Measurements from ENCODE around the gene OR56B4. TPM values are rescaled to one million over a fixed set of nuclear protein-coding genes. Genes with fewer than 3 reads are reported as not detected.

Gene OR56B4
- total and polyA plus RNA-seq, 2 of the 13 experiments (the other 11 are each of a cell fraction or from before 2014, with no cell fraction given): not detected

DNA sequence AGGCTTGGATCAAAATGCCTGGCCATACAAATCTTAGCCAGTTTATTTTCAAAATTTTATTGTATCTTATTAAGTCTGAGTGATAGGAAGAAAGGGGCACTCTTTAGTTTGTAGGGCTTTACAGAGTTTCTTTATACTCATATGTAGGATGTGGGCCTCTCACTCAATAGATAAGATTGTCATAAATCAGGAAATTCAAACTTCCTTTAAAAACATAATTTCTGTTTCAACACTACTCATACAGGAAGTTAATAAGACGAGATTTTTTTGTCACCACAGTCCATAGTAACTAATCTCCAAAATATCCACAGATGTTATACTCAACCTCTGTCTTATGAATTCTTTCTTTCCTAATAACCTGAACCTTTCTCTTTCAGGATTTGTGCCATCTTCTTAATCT, 13.3 kb upstream of the OR56B4 start:
- no peak overlapping the region for H3K4me3 ChIP-seq (replicated peaks in 1 of 3; ENCODE audit: insufficient read depth in 1 of 3, low read depth in 2 of 3, low read length in 3 of 3)
- H2AFZ ChIP-seq (ENCODE audit: low read length): no peak overlapping the region
- H3K27ac ChIP-seq (ENCODE audit: extremely low read length, insufficient read depth, low read length): no peak overlapping the region
- no peaks in the 10 kb centered on the region; a peak in 1 of 5 replicates for H3K27me3 ChIP-seq (ENCODE audit: control insufficient read depth in 1 of 2, insufficient read depth in 2 of 2, low read length in 2 of 2)
- DNase-seq (ENCODE audit: low spot score) (no peak), FAIRE-seq (no peak), ATAC-seq (no peak)
- in situ Hi-C loops (cut with HindIII; ENCODE audit: extremely low pct_ligation_motif_present, low pct_unique_long_range_greater_than_20kb): no loop called here
- POLR2A ChIA-PET: no interaction called here
- no peaks in the 10 kb centered on the region for H3K36me3 ChIP-seq (replicated peaks in 1 of 2; ENCODE audit: control insufficient read depth in 1 of 2, insufficient read depth in 2 of 2, low read length in 2 of 2)
- WGBS (ENCODE audit: low lambda C conversion rate): 0% methylated on average over 1 of the region's 1 CpG
- CTCF ChIA-PET (ENCODE audit: low intra/inter-chr PET ratio, low total read pairs): no interaction called here
- BruUV-seq (replicated peaks): no TSS peak
- intact Hi-C loops (cut with micrococcal nuclease; ENCODE audit: unreplicated experiment): no loop called here
- H3K4me2 ChIP-seq (ENCODE audit: low read depth, low read length): no peak overlapping the region
- H3K9ac ChIP-seq (ENCODE audit: insufficient read depth, low read depth, low read length): no peak overlapping the region
- H3K9me3 ChIP-seq (ENCODE audit: low read length): no peaks in the 10 kb centered on the region
- TF ChIP-seq ZFY (CRISPR knock-in tag; IDR thresholded peaks at IDR 0.05) (no peak), CEBPB (IDR thresholded peaks at IDR 0.05; ENCODE audit: borderline replicate concordance, low read depth, low read length) (no peak), ZNF788 (CRISPR knock-in tag; IDR thresholded peaks at IDR 0.05; ENCODE audit: borderline replicate concordance) (no peak), ZNF75D (CRISPR knock-in tag; IDR thresholded peaks at IDR 0.05; ENCODE audit: borderline replicate concordance) (no peak), GZF1 (CRISPR knock-in tag; IDR thresholded peaks at IDR 0.05) (no peak), ZNF20 (CRISPR knock-in tag; IDR thresholded peaks at IDR 0.05) (no peak), RBAK (CRISPR knock-in tag; IDR thresholded peaks at IDR 0.05) (no peak), ZFP41 (CRISPR knock-in tag; IDR thresholded peaks at IDR 0.05; ENCODE audit: borderline replicate concordance) (no peak), HNF4G (IDR thresholded peaks at IDR 0.05; ENCODE audit: borderline replicate concordance, low read depth, low read length) (no peak), HNF4G (CRISPR knock-in tag; IDR thresholded peaks at IDR 0.05; ENCODE audit: borderline replicate concordance, low read depth) (no peak), GFI1 (CRISPR knock-in tag; IDR thresholded peaks at IDR 0.05; ENCODE audit: borderline replicate concordance) (no peak), ZNF550 (CRISPR knock-in tag; IDR thresholded peaks at IDR 0.05; ENCODE audit: borderline replicate concordance) (no peak)
- TF ChIP-seq, protein P1, sequence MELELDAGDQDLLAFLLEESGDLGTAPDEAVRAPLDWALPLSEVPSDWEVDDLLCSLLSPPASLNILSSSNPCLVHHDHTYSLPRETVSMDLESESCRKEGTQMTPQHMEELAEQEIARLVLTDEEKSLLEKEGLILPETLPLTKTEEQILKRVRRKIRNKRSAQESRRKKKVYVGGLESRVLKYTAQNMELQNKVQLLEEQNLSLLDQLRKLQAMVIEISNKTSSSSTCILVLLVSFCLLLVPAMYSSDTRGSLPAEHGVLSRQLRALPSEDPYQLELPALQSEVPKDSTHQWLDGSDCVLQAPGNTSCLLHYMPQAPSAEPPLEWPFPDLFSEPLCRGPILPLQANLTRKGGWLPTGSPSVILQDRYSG (CRISPR knock-in tag; IDR thresholded peaks at IDR 0.05): no peak
- TF ChIP-seq, protein P2, sequence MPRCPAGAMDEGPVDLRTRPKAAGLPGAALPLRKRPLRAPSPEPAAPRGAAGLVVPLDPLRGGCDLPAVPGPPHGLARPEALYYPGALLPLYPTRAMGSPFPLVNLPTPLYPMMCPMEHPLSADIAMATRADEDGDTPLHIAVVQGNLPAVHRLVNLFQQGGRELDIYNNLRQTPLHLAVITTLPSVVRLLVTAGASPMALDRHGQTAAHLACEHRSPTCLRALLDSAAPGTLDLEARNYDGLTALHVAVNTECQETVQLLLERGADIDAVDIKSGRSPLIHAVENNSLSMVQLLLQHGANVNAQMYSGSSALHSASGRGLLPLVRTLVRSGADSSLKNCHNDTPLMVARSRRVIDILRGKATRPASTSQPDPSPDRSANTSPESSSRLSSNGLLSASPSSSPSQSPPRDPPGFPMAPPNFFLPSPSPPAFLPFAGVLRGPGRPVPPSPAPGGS (CRISPR knock-in tag; IDR thresholded peaks at IDR 0.05): no peak
- no peaks in the 10 kb centered on the region for H3K79me2 ChIP-seq (ENCODE audit: insufficient read depth, low read length)
- no peaks in the 10 kb centered on the region for H3K4me1 ChIP-seq (ENCODE audit: insufficient read depth, low read length)
- no peaks in the 10 kb centered on the region for H4K20me1 ChIP-seq (ENCODE audit: insufficient read depth, low read length)
